ENCODE measurements around the gene TIAM1.
A peak's percentile ranks its signal among the peaks of the same experiment; 100 is the strongest.

The TIAM1 gene

DNA sequence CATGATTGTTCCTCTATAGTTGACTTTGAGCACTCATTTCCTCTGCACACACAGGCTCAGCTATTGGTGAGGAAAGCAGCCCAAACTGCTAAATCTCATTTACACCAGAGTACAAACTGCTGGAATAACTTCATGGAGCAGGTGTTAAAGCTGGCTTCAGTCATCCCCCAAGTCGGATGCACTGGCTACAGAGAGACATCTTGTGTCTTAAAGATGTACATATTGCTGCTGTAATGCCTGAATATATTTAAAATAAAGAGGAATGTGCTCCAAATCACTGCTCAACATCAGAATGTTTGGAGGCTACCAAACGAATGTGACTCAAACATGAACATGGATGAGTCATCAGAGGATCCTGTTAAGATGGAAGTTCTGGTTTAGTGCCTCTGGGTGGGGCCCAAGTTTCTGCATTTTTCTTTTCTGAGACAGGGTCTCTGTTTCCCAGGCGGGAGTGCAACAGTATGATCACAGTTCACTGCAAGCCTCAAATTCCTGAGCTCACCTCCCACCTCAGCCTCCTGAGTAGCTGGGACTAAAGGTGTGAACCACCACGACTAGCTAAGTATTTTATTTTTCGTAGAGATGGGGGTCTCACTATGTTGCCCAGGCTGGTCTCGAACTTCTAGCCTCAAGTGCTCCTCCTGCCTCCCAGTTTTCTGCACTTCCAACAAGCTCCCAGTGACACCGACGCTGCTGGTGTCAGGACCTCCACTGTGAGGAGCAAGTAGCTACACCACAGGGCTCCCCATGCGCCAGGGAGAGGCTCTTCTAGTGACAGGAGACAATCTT, 226.7 kb downstream of the TIAM1 start:
- DNase-seq = no peak

DNA sequence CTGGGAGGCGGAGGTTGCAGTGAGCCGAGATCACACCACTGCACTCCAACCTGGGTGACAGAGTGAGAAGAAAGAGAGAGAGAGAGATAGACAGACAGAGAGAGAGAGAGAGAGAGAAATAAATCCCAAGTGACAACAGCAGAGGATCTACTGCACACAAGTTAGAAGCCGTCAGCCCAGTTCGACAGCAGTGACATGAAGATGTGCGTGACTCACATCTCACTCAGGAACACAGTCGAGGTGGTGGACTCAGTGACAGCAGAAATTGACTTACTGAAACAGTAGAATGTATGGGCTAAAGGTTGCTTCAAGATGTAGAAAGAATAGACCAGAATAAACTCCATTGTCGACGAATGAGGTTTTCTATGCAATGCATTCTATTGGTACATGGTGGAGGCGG, 228.8 kb downstream of the TIAM1 start:
- DNase-seq = no peak

DNA sequence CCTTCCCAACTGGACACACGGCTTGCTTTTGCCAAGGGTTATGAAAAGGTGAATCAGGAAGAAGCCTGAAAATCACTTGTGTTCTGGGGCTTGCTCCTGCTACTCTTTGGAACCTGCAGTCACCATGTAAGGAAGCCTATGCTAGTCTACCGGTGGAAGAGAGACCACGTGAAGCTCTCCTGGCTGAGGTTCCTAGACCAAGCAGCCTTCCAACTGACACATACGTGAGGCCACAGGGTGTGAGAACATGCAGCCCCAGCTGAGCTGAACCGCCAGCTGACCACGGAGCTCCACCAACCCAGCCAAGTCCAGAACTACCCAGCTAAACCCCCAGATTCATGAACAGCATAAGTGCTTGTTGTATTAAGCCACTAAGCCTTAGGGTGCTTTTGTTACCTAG, 233.0 kb downstream of the TIAM1 start:
- no peak for DNase-seq

DNA sequence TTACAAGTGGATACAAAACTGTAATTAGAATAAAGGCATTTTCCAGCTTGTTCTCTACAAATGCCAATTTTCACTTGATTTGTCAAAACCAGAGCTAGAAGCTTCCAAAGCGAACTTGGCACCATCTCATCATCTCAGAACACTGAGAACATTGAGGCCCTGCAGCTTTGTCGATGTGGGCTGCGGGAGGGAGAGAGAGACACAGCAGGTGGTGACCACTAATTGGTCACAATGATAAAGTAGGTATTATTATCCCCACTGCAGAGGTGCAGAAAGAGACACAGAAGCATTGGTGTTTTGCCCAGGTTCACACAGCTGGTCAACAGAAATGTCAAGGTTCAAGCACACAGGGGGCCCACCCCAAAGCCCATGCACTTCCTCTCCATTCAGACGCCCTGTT, 233.6 kb downstream of the TIAM1 start:
- no peak for DNase-seq

DNA sequence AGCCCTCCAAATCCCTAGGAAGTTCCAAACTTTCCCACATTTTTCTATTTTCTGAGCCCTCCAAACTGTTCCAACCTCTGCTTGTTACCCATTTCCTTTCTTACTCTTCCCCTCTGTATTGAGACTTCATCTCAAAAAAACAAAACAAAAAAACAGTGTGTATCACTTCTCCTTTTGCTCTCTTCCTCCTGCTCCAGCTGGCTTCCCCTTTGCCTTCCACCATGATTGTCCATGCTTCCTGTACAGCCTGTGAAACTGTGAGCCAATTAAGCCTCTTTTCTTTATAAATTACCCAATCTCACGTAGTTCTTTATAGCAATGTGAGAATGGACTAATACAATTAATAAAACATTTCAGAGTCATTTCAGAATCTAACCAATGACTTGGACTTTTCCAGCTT, 236.2 kb downstream of the TIAM1 start:
- DNase-seq = no peak

DNA sequence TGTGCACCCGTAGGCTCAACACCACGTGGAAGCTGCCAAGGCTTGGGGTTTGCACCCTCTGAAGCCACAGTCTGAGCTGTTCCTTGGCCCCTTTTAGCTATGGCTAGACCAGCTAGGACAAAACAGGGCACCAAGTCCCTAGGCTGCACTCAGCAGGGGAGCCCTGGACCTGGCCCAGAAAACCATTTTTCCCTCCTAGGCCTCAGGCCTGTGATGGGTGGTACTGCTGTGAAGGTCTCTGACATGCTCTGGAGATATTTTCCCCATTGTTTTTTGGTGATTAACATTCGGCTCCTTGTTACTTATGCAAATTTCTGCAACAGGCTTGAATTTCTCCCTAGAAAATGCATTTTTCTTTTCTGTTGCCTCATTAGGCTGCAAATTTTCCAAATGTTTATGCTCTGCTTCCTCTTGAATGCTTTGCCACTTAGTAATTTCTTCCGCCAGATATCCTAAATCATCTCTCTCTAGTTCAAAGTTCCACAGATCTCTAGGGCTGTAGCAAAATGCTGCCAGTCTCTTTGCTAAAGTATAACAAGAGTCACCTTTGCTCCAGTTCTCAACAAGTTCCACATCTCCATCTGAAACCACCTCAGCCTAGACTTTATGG, 236.8 kb downstream of the TIAM1 start:
- no peak for DNase-seq

DNA sequence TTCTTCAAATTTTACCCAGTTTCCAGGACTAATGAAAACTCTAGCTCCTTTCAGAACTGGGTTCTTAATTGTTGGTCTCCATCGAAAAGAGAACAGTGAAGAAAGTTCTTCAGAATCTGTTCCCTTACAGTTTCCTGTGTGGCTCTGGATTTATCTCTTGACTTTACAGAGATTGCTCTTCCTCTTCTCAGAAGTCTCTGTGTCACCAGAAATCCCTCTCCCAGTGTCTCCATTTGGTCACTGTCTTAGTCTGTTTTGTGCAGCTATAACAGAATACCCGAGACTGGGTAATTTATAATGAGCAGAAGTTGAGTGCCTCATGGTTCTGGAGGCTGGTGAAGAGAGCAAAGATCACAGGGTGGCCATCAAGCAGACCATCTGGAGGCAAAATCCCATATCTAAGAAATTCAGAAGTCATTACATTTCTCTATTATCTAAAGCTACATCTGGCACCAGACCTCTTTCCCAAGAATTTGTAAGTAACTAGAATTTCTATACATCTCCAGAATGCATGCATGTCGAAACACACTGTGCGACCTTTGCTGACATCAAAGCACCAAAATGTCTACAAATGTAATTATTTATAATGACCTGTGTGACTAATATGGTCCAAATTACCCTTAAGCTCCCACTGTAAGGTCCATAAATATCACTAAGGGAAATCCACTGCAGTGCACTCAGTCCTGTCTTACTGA, 240.3 kb downstream of the TIAM1 start:
- no peak for DNase-seq

DNA sequence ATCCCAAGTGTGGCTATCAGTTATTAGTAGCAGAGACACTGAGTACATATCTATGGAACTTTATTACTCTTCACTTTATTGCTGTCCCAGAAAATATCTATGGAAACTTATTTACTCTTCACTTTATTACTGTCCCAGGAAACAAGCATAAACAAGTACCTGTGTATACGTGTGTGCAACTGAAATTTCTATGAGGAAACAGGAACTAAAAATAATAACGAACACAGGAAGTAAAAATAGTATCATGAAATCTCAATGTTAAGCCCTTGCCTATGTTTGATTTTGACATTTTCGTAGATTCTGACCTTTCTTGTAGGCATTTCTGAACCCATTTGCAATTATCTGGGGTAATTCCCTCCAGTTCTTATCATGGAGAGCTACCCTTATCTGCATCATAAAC, 240.9 kb downstream of the TIAM1 start:
- DNase-seq = no peak

DNA sequence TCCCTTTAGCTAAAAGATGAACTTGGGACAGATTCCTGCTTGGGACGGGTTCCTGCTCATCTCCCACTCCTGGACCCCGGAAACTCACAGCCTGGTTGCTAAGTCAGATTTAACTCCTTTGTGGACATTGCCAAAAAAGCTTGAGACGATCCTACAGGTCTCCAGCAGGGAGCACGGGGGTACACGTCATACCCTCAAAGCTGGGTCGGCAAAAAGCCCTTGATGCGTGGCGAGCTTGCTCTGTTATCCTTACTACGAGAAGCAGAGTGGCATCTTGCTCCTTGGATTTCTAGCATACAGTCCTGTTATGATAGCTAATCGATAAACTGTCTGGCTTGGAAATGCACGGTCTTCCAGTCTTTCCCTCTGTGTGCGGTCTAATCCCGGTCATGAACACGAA, 244.9 kb downstream of the TIAM1 start:
- no peak for DNase-seq

DNA sequence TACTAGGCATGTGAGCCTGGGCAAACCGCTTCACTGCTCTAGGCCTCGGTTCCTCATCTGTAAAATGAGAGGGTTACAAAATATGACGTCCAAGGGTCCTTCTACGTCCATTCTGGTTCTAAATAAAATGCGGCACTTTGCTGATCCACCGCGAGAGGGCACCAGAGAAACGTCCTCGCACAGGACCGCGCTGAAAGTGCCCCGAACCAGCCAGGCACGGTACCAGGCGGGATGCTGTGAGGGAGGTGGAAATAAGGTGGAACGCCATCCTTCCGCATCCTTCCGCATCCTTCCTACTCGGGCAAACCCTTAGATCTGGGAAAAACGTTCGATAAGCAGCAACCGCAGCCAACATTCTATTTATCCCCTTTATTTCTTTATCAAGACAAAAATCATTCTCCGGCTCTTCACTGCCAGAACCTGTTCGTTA, 245.5 kb downstream of the TIAM1 start:
- DNase-seq = peak; percentile 27

DNA sequence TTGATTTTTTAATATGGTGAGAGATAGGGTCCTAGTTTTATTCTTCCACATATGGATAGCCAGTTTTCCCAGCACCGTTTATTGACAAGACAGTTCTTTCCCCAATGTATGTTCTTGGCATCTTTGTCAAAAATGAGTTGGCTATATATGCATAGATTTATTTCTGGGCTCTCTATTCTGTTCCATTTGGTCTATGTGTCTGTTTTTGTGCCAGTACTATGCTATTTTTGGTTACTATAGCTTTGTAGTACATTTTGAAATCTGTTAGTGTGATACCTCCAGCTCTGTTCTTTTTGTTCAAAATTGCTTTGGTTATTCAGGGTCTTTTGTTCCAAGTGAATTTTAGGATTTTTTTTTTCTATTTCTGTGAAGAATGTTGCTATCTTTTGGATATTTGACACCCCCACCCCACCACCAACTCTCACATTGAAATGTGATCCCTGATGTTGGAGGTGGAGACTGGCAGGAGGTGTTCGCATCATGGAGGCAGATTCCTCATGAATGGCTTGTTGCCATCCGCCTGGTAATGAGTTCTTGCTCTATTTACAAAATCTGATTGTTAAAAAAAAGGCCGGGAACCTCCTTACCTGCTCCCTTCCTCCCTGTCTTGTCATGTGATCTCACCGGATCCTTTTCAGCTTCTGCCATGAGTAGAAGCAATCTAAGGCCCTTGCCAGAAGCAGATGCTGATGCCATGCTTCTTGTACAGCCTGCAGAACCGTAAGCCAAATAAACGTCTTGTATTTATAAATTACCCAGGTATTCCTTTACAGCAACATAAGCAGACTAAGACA, 251.0 kb downstream of the TIAM1 start:
- peak; percentile 43 for DNase-seq

DNA sequence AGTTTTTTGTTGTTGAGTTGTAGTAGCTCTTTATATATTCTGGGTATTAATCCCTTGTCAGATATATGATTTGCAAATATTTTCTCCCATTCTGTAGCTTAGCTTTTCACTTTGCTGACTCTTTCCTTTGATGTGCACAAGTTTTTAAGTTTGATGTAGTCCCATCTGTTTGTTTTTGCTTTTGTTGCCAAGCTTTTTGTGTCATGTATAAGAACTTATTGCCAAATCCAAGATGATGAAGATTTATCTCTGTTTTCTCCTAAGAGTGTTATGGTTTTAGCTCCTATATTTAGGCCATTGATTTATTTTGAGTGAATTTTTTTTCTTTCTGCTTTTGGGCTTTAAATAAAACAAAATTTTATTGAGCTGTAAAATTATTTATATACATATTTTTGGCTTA, 253.7 kb downstream of the TIAM1 start:
- DNase-seq = peak; percentile 88

DNA sequence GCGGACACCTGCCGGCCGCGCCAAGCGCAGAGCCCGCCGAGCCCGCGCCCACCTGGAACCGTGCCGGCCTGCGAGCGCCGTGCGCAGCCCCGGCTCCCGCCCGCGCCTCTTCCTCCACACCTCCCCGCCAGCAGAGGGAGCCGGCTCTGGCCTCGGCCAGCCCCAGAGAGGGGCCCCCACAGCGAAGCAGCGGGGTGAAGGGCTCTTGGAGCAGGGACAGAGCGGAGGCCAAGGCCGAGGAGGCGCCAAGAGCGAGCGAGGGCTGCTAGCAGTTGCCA, 255.6 kb downstream of the TIAM1 start:
- DNase-seq = no peak

DNA sequence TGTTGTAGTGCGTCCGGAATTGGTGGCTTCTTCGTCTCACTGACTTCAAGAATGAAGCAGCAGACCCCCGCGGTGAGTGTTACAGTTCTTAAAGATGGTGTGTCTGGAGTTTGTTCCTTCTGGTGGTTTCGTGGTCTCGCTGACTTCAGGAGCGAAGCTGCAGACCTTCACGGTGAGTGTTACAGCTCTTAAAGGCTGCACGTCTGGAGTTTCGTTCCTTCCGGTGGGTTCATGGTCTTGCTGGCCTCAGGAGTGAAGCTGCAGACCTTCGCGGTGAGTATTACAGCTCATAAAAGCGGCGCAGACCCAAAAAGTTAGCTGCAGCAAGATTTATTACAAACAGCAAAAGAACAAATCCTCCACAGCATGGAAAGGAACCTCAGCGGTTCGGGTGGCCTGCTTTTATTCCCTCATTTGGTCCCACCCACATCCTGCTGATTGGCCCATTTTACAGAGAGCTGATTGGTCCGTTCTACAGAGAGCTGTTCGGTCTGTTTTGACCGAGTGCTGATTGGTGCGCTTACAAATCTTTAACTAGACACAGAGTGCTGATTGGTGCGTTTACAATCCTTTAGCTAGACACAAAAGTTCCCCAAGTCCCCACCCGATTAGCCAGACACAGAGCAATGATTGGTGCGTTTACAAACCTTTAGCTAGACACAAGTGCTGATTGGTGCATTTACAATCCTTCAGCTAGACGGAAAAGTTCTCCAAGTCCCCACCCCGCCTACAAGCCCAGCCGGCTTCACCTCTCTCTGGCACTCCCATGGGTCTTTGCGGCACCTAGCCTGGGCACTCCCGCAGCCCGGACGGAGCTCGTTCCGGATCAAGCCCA, 256.2 kb downstream of the TIAM1 start:
- no peak for DNase-seq

DNA sequence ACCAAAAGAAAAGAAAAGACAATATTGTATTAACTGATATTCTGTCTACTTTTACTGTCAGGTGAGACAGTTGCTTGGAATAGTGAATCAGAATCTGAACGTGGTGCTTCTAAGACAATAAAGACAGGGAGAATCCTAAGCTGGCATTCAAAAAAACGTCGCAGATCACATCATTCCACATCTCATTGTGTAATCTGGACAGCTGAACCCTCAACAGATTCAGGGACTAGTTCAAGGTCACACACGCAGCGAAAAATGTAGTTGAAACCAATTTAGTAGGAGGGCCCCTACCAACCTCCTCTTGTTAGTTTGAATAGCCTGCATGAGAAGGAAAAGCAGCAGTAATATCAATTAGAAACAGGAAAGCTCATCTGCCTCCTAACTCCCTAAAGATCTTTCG, 259.4 kb downstream of the TIAM1 start:
- DNase-seq = no peak

DNA sequence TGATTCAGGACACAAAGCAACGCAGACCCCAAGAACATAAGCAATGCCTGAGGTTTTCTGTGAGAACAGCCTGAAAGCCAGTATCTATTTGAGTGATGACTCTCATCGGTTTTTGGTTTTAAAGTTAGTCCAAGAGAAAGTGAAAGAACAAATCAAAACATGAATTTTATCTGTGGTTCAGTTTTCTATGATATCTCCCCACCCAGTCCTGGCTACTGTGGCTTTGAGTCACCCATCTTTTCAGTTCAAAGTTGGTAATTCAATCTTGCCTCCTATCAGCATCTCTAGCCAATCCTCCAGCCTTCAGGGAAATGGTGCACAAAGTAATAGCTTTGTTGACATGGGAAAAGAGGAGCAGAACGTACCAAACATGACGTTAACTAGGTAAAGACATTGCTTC, 265.3 kb downstream of the TIAM1 start:
- DNase-seq = no peak

DNA sequence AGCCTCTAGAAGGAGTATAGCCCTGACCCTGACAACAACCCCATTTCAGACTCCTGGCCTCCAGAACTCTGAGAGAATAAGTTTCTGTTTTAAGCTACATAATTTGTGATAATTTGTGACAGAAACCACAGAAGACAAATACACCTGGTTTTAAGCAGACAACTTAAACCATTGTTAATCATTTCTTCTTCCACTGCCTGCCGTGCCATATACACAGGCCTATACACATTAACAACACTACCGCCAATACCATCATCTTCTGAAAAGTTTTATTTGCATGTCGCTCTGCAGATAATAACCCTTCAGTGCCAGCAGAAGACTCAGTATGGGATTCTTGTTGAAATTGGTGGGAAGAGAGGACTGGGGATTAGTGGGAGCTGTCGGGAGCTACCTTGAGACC, 265.8 kb downstream of the TIAM1 start:
- no peak for DNase-seq

DNA sequence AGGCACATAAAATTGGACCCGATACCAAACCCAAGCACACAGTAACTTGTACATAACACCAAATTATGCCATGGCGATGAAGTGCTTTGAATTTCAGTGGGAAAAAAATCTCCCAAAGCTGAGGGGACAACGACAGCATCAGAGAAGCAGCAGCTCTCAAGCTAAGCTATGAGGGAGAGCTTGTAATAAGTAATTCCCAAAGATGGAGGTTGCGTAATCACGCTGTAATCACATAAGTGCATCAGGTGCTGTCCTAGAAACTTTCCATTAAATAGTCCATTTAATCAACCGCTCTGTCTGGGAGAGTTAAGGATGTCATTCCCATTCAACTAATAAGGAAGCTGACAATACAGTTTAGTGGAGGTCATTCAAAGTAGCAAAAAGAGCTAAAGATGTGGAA, 268.2 kb downstream of the TIAM1 start:
- no peak for DNase-seq

DNA sequence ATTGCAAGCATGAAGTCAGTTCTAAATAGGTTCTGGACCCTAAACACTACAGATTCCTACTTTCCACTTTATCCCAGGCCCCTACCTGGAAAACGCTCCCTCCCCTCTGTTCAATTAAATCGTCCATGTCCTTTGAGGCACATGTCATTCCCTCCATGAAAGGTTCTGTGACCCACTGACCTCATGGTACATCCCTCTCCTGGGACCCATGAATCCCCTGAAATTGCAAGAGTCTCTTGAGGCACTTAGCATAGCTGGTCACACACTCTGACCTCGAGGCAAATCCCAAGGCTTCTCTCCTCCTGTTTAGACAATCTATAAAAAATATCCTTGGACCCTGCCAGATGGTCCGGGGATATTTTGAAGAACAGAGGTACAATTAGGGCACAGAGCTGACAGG, 271.5 kb downstream of the TIAM1 start:
- DNase-seq = no peak
